HG03575 (cell line): ENCODE results near the gene NEK6.

Source experiments
- ATAC-seq: cut with Tn5 transposase; IDR thresholded peaks from one replicate; pipeline ENCODE4 v1.9.1; 2021; ENCODE audit not compliant: unreplicated experiment, insufficient number of reproducible peaks, low FRiP score; ENCODE audit errors: extremely low read depth

The NEK6 gene

DNA sequence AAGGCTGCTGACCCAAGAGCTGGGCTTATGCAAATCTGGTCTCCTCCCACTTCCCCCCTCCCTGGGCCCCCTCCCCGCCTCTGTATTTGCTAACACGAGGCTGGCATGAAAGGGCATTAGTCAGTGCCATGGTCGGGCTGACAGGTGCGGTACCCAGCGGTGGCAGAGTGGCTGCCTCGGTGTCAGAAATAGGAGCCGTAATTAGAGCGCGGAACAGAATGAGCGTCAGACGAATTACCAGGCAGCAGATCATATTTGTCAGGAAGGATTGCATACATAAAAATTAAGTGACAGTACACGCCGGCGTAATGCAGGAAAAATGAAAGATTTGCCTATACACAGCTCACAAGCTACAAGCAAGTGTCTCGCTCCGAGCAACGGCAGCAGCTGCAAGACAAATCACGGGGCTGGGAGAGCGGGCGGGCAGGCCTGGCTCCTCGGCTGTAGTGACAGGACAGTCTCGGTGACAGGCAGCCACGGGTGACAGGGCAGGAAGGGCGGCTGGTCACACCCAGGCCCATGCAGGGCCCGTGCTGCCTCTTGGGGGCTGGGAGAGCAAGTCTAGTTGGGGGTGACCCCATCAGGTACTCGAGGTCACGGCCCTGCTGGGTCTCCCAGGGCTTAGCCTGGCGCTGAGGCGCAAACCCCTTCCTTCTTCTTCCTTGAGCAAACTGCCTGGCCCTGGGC lies 72.4 kb downstream of the NEK6 start:
- ATAC-seq, result no peak

DNA sequence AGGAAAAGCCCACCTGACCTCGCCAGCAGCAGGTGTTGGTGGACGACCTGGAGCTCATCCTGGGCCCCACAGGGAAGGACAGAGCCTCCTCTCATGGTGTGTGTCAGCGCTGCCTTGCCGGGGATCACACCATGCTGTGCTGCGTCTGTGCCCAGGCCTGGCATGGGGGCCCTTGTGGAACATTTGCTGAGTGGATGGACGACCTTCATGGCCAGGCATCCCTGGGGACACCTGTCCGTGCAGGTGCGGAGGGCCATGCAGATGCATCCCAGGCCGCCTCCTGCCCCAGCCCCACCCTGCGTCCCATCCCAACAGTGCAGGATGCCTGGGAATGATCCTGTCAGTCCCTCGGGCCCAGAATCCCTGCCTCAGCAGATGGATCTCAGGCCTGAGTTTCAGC lies 73.8 kb downstream of the NEK6 start:
- ATAC-seq, result no peak

DNA sequence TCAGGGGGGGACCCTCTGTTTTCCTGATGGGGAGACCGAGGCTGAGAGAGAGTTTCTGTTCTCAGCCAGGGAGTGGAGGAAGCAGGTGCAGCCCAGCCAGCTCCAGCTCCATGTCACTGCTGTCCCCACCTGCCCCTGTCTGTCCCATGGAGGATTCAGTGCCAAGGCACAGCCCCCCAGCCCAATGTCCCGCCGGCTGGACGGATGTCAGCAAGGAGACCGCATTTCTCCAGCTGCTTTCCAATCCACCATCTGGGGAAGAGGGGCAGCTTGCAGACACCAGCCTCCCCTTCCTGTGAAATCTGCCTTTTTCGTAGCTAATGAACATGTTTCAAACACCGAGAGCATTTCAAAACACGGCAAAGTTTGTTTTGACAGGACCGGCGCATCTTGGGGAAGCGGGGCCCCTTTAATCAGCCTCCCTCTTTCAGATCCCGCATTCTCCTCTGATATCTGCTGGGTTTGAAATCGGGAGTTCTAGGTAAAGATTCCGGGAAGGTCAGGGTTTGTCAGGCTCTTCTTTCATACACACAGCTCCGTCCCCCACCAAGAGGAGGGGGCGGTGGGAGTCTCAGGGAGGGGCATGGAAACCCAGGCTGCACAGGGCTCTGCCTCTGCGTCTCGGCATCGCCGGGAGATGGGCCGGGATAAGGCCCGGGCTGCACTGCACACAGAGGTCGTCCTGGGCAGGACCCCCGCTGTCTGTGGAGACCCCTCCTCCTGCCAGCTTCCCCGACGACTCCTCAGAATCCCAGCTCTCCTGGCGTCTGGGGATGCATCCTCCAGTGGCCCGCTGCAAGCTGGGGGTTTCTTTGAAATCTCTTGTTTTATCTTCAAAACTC lies 74.8 kb downstream of the NEK6 start:
- ATAC-seq, result no peak

DNA sequence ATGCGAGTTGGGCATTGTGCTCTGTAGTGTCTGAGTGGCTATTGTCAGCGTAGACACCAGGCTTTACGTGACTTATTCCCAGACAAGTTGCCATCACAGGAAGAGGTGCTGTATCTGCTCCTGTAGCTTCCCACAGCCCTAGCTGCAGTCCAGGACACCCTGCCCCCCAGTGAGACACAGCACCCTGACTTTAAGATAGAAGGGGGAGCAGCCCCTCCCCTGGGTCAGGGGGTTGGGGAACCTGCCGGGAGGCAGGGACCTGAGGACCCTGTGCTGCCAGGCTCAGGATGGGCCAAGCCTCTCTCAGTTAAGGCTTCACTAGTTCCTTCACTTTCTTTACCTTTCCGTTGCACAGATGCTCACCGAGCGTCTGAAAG lies 75.4 kb downstream of the NEK6 start:
- no peak for ATAC-seq

DNA sequence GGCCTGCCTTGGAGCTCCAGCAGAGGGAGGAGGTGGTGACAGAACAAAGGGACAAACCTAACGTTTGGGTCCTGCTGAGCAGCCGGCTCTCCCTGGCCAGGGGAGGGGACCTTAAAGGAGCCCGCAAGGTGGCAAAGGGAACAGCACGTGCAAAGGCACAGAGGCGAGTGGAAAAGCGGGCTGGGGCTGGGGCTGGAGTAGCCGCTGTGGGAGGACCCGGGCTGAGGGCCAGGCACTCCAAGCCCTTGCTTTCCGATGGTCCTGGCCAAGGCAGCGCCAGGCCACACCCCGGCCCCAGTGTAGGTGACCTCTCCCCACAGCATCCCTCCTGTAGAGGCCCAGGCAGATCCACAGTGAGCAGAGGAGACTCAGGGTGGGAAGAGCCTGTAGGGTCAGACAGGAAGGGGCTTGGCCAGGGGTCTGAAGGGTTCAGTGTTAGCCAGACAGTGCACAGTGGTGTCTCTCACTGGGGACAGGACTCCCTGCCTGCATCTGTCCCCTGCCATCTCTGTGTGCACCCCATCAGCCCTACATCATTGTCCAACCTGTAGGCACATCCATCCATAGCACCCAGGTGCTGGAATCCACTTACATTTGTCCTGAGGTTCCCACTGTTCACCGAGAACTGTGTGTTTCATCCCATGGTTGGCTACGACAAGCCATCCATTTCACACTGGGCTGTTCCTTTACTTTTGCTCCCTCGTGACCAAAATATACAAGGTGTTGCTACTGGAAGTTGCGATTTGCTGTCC lies 77.0 kb downstream of the NEK6 start:
- no peak for ATAC-seq

DNA sequence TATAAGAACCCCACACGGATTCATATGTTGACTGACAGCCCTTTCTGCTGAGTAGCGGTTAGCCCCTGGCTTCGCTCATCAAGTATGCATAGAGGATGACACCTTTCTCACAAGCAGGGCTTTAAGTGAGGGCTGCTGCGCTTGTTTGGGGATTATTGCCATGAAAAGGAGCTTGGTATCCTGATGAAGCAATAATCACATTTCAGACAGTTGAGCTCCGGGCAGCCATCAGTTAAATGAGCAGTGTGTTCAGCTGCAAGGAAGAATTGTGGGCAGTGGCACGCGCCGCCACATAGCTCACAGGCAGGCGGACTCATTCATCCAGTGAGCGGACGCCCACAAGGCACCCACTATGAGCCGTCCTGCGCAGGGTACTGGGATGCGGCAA lies 77.6 kb downstream of the NEK6 start:
- ATAC-seq, result no peak

DNA sequence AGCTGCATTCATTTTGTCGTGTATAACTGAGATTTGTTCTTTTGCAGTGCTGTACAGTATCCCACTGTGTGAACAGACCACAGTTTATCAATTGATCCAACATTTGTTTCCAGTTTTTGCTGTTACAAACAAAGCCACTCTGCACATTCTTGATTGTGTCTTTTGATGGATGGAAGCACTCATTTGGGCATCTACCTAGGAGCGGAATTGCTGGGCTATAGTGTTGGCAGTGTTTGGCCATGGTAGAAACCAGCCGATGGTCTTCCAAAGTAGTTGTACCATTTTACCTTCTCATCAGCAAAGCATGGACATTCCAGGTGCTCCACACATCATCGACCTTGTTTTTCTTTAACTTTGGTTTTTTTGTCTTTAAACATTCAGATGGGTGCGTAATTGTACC lies 79.8 kb downstream of the NEK6 start:
- no peak for ATAC-seq

DNA sequence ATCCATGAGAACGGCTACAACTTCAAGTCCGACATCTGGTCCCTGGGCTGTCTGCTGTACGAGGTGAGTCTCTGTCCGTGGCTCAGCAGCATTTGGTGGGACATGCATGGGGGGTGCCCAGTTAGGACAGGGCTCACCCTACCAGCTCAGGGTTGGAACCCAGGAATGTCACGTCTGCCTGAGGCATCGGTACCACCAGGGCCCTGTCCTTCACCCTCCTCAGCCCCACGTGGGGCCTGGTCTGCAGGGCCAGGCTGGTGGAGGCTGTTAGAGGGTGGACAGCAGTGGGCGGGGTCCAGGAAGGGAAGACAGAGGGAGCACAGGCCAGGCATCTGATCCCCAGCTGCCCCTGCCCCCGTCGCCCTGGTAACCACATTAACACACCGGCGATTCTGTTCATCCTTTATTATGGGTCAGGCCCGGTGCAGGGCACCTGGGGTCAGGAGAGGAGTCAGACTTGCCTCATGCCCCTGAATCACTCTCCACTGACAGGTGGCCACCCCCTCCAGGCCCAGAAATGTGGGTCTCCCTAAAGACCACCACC lies 81.9 kb downstream of the NEK6 start:
- no peak for ATAC-seq

DNA sequence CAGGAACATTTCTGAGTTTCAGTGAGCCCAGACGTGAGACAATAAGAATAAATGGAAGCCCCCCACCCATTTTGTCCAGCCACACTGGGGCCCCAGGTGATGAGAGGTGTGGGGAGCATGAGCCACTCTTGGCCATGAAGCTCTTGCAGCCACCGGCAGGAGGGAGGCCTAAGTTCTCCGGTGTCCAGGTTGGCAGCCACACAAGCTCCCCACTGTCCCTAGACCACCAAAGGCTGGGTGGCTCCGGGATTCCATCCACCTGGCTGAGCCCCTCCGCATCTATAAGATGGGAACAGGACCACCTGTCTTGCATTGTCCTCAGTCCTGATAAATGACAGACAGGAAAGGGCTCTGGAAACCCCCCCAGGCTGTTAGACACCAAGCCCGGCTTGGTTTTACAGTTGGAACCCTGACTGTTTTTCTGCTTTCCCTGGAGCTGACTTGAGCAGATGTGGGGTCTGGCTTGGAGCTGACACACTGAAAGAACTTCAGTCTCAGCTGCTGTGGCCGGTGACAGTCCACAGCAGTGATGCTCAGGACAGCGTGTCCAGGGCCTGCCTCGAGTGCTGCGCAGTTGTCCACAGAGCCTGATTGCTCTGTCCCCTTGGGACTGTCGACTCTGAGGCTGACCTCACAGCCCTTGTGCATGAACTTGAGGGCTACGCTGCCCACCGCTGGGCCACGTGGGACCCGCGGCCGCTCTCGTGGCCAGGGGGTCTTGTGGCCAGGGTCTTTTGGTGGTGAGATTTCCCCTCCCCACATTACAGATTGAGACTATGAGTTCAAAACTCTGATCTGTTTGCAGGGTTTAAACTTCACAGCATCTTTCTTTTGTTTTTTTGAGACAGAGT lies 82.7 kb downstream of the NEK6 start:
- ATAC-seq, result no peak

DNA sequence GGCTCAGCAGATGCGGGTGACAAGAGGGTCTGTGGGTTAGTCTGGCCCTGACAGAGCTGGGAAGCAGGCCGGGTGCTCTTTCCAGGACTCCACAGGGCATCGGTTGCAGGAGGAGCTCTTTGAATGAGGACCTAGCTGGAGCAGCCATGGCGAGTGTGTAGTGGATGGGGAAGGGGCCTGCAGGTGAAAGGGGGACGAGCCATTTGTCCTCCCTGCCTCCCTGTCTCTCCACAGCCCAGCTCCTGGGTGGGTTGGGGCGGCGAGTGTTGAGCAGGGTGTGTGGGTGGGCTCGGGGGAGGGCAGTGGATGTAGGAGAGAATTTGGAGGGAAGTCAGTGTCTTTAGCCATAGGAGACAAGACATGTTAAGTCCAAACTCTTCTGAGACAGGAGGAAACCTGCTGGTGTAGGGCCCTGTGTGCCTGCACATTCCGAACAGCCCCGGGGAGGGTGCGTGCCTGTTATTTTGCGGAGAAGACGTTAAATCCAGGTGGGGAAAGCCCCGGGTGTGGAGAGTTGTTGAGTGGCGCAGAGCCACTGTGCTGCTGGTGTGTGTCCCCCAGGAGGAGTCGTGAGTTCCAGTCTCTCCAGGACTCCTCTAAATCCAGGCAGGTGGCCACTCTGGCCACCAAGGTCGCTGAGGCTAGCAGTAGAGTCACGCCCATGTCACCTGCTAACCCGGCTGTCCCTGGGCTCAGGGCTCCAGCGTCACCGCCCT lies 83.9 kb downstream of the NEK6 start:
- no peak for ATAC-seq

DNA sequence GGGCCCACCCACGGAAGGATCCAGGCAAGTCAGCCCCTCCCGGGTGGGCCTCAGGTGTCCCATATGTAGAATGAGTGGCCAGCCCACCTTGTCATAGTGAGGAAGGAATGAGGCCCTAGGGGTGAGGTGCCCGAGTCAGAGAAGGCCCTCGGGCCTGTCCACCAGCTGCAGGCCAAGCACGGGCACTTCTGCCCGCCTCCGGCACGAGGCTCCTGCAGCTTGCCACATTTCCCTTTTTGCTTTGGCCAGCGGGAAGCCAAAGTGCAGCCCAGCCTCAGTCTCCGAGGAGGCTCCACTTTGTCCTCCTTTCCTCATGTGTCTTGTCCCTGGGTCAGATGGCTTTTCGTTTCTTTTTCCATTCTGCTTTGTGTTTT lies 84.6 kb downstream of the NEK6 start:
- no peak for ATAC-seq

DNA sequence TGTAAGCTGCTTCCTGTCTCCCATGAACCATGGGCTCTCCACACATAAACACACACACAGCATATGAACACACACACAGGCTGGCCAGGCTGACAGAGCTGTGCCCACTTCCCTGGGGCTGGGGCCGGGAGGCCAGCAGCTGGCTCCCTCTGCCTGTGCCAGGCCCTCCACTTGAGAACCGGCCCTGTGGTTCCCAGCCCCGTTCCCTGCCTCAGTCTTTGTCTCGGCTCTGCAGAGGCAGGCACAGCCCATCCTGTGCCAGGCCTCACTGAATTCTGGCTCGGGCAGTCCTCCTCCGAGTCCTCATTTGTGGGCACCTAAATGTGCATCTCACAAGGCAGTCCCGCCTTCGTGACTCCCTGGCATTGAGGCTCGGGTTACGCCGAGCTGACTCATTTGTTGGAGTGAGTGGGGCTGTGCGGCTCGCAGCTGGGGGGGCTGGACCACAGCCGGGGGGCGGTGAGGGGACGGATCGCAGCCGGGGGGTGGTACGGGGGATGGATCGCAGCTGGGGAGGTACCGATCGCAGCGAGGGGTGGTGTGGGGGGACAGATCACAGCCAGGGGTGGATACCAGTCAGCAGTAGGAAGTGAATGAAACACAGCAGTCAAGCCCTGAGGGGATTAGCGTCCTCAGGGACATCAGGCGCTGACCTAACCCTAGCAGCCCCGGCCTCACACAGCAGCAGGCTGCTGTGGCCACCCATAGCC lies 85.2 kb downstream of the NEK6 start:
- ATAC-seq, result no peak

DNA sequence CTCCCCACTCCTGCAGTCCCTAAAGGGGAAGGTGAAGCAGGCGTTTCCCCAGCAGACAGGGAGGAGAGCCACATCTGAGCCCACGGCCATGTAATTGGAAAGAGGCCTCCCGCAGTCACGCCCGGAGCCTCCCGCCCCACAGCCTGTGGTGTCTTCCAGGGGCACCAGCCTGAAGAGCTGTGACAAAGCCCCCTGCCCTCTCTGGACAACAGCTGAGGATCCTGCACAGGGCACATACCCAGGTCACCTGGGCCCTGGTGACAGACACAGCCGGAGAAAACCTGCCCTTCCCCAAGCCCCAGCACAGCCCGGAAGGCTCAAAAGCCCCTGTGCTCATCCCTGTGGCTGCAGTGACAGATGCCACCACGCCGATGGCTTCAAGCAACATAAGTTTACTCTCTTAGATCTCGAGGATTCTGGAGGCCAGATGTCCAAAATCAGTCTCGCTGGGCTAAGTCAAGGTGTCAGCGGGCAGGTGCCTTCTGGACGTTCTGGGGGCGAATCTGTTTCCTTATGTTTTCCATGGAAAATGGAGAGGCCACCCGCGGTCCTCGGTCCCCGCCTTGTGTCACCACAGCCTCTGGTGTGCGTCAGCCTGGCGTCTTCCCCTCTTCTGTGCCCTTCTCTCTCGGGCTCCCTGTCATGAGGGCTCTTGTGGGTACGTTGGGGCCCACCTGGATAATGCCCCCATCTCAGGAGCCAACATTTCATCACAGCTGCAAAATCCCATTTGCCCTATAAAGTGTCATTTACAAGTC lies 86.0 kb downstream of the NEK6 start:
- no peak for ATAC-seq

DNA sequence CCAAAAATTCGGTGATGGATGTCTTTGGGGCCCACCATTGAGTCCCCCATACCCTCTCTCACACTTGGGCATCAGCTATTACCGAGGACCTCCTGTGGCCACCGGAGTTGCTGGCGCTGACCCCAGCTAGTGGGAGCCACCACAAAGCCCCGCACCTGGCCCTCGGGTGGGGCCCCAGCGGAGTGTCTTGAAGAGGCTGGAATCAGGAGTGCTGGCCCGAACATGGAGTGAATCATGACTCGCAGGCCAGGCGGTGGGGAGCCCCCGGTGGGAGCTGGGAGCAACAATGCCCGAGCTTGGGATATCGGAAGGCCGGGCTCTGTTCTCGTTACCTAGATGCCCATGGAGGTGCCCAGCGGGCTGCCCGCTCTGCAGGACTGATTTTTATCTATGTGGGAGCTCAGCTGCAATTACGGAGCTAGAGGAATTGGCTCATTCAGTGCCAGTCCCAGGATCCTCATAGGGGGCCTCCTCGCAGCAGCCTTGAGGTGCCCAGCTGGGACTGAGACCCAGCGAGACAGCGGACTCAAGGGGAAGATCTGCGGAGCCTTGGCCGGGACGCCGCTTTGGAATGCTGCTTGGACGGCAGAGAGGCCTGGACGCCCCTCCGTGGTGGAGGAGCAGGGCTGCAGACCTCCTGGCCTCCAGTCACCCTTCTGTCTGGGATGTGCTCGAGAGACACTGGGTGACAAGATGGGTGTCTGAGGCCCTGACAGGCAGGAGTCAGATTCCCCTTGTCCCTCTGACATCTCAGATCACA lies 86.7 kb downstream of the NEK6 start:
- ATAC-seq, result no peak

DNA sequence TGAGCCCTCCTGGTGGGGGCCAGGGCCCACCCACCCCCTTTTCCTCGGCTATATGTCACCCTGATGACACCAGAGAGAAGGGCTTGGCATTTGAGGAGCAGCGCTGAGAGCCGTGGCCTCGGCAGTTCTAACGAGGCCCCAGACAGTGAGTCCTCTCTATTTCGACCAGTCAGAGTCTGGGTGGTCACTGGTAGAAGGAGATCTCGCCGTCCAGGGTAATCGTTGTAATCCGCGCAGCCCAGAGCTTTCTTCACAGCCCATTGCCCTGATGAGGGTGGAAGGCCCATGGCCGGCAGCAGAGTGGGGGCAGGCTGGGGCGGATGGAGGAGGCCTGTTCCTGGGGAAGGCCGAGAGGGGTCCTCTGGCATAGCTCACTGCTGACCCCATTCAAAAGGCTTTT lies 87.3 kb downstream of the NEK6 start:
- no peak for ATAC-seq

DNA sequence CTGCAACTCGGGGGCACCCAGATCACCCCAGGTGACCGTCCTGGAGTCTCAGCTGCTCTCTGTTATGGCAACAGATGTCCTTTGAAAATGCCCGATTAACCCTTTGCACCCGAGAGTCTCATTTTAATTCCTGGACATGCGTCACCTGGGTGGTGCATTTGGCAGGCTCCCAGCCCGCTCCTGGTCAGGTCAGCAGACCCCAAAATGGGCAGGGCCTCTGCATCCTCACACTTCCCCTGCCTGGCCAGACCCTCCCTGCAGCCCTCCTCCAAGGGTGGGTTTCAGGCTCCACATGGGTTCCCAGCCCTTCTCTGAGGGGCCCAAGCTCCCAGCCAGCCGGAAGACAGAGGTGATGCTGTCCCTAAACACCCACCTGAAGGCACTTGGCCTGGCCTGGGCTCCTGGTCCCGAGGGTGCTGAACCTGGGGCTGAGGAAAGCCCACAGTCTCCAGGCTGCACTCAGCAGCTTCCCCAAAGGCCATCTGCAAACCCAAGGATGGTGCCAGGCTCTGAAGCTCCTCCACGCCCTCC lies 88.1 kb downstream of the NEK6 start:
- no peak for ATAC-seq
